BLaER1 treated with 17β-estradiol and CSF1 and Interleukin-3, amounts not matched to agents 10 nM and 100 nM (cell line): ENCODE data around the gene GJC1.

Experiments used
- H3K27ac ChIP-seq, 11 experiments: shearing (Covaris generic); formaldehyde crosslinking; 2 replicates each; pipeline ENCODE4 v1.8.1; 2022
- H3K27me3 ChIP-seq, 11 experiments: shearing (Covaris generic); formaldehyde crosslinking; 2 replicates each; pipeline ENCODE4 v1.8.1; 2022
- H3K36me3 ChIP-seq, 11 experiments: shearing (Covaris generic); formaldehyde crosslinking; 2 replicates each; pipeline ENCODE4 v1.8.1; 2022
- H3K4me1 ChIP-seq, 10 experiments: shearing (Covaris generic); formaldehyde crosslinking; 2 replicates each; pipeline ENCODE4 v1.8.1; 2022
- H3K4me2 ChIP-seq, 11 experiments: shearing (Covaris generic); formaldehyde crosslinking; 2 replicates each; pipeline ENCODE4 v1.8.1; 2022
- H3K4me3 ChIP-seq, 10 experiments: shearing (Covaris generic); formaldehyde crosslinking; 2 replicates each; pipeline ENCODE4 v1.8.1; 2022
- H3K9ac ChIP-seq, 11 experiments: shearing (Covaris generic); formaldehyde crosslinking; 2 replicates each; pipeline ENCODE4 v1.8.1; 2022
- H3K9me3 ChIP-seq, 11 experiments: shearing (Covaris generic); formaldehyde crosslinking; replicated peaks in 1 of 11; 2 replicates each; pipeline ENCODE4 v1.8.1; 2022
- H4K20me1 ChIP-seq, 11 experiments: shearing (Covaris generic); formaldehyde crosslinking; 2 replicates each; pipeline ENCODE4 v1.8.1; 2022
- Cebpa-rat ChIP-seq, 11 experiments: shearing (Covaris generic); IDR thresholded peaks; 2 replicates each; pipeline ENCODE4 v1.8.1; 2022

The GJC1 gene

GRCh38 chr17:44850025-44850424 is 19.9 kb upstream of the GJC1 start:
- peaks cover 49 to 70% (median 67%) of the 10 kb centered on the region in 11 experiments for H3K36me3 ChIP-seq
- no peak for TF ChIP-seq Cebpa-rat (IDR thresholded peaks at IDR 0.05)

GRCh38 chr17:44848961-44849489 is 18.9 kb upstream of the GJC1 start:
- no peak overlapping the region for H3K4me3 ChIP-seq
- no peaks in the 10 kb centered on the region for H3K9me3 ChIP-seq
- peaks cover 5 to 99% (median 69%) of the 10 kb centered on the region in 10 experiments; a peak in 19 of 20 replicates for H3K4me1 ChIP-seq
- peak overlapping the region in 5 of 11 experiments; percentile 3 to 73 (median 71); a peak in 6 of 22 replicates for H3K27ac ChIP-seq
- no peaks in the 10 kb centered on the region for H3K27me3 ChIP-seq
- peak overlapping the region in 4 of 11 experiments; percentile 56 to 71 (median 64); a peak in 7 of 22 replicates for H3K9ac ChIP-seq
- peaks cover 39 to 60% (median 57%) of the 10 kb centered on the region in 11 experiments for H3K36me3 ChIP-seq
- peaks cover 0 to 43% (median 21%) of the 10 kb centered on the region in 11 experiments; a peak in 16 of 22 replicates for H4K20me1 ChIP-seq
- TF ChIP-seq Cebpa-rat (IDR thresholded peaks at IDR 0.05) = no peak
- peak overlapping the region in 8 of 11 experiments; percentile 78 to 95 (median 86); a peak in 16 of 22 replicates for H3K4me2 ChIP-seq

More at GRCh38 chr17:44850025-44850424, 19.9 kb upstream of the GJC1 start:
- Histone ChIP-seq H3K27me3 (no peaks in the 10 kb centered on the region), H3K9me3 (no peaks in the 10 kb centered on the region), H3K9ac (peak overlapping the region in 9 of 11 experiments; percentile 1 to 71 (median 30); a peak in 10 of 22 replicates), H3K4me2 (peak overlapping the region; percentile 19 to 95 (median 81); a peak in 18 of 22 replicates), H3K27ac (peak overlapping the region in 7 of 11 experiments; percentile 27 to 73 (median 70); a peak in 12 of 22 replicates), H4K20me1 (peaks cover 0 to 53% (median 21%) of the 10 kb centered on the region in 11 experiments; a peak in 16 of 22 replicates), H3K4me1 (peaks cover 5 to 99% (median 65%) of the 10 kb centered on the region in 10 experiments; a peak in 19 of 20 replicates), H3K4me3 (peak overlapping the region in 5 of 10 experiments; percentile 7 to 45 (median 21); a peak in 6 of 20 replicates)

GRCh38 chr17:44848257-44848795 is 18.2 kb upstream of the GJC1 start:
- H3K36me3 ChIP-seq = peaks cover 32 to 53% (median 50%) of the 10 kb centered on the region in 11 experiments
- H3K4me1 ChIP-seq = peaks cover 11 to 99% (median 74%) of the 10 kb centered on the region in 10 experiments

GRCh38 chr17:44847586-44847985 is 17.5 kb upstream of the GJC1 start, which contains the start of gene HIGD1B:
Gene HIGD1B (plus strand): TSS chr17:44847883. CDS start chr17:44848153, 270 bp downstream.
- no peak within 1 kb of the TSS for H3K4me3 ChIP-seq
- no peaks in the 10 kb centered on the region for H3K27me3 ChIP-seq
- peak within 1 kb of the TSS in 7 of 11 experiments; percentile 7 to 95 (median 84); a peak in 12 of 22 replicates for H3K4me2 ChIP-seq
- no peaks in the 10 kb centered on the region for H3K9me3 ChIP-seq
- peaks cover 19 to 99% (median 80%) of the 10 kb centered on the region in 10 experiments for H3K4me1 ChIP-seq
- H3K27ac ChIP-seq = peak within 1 kb of the TSS in 1 of 11 experiments; percentile 6; a peak in 1 of 22 replicates
- peaks cover 25 to 45% (median 43%) of the 10 kb centered on the region in 11 experiments for H3K36me3 ChIP-seq
- H4K20me1 ChIP-seq = peaks cover 0 to 33% (median 21%) of the 10 kb centered on the region in 11 experiments; a peak in 16 of 22 replicates
- no peak for TF ChIP-seq Cebpa-rat (IDR thresholded peaks at IDR 0.05)
- no peak within 1 kb of the TSS for H3K9ac ChIP-seq

More at GRCh38 chr17:44848257-44848795, 18.2 kb upstream of the GJC1 start:
- no peak for TF ChIP-seq Cebpa-rat (IDR thresholded peaks at IDR 0.05)
- H3K4me3 ChIP-seq = no peak overlapping the region
- H3K27me3 ChIP-seq = no peaks in the 10 kb centered on the region
- H4K20me1 ChIP-seq = peaks cover 0 to 36% (median 21%) of the 10 kb centered on the region in 11 experiments; a peak in 16 of 22 replicates
- no peaks in the 10 kb centered on the region for H3K9me3 ChIP-seq
- H3K4me2 ChIP-seq = peak overlapping the region in 6 of 11 experiments; percentile 78 to 95 (median 88); a peak in 12 of 22 replicates
- H3K9ac ChIP-seq = no peak overlapping the region
- peak overlapping the region in 1 of 11 experiments; percentile 6; a peak in 1 of 22 replicates for H3K27ac ChIP-seq

GRCh38 chr17:44846206-44846605 is 16.1 kb upstream of the GJC1 start:
- Histone ChIP-seq H3K9ac (no peak overlapping the region), H3K4me2 (0 out of 22 replicates have a peak overlapping the region, but pooled peaks of 4 of the 11 experiments have one; percentile 3 to 90 (median 11)), H4K20me1 (peaks cover 0 to 24% (median 20%) of the 10 kb centered on the region in 11 experiments; a peak in 16 of 22 replicates), H3K4me1 (peaks cover 24 to 99% (median 80%) of the 10 kb centered on the region in 10 experiments), H3K36me3 (peaks cover 11 to 31% (median 29%) of the 10 kb centered on the region in 11 experiments), H3K4me3 (no peak overlapping the region), H3K27me3 (no peaks in the 10 kb centered on the region), H3K9me3 (no peaks in the 10 kb centered on the region), H3K27ac (no peak overlapping the region)
- TF ChIP-seq Cebpa-rat (IDR thresholded peaks at IDR 0.05) = no peak

GRCh38 chr17:44844390-44844830 is 14.3 kb upstream of the GJC1 start:
- peaks cover 26 to 98% (median 77%) of the 10 kb centered on the region in 10 experiments for H3K4me1 ChIP-seq
- peaks cover 0 to 8% (median 4%) of the 10 kb centered on the region in 11 experiments; a peak in 7 of 22 replicates for H4K20me1 ChIP-seq
- peak overlapping the region in 1 of 10 experiments; percentile 11; a peak in 1 of 20 replicates for H3K4me3 ChIP-seq
- H3K9me3 ChIP-seq = no peaks in the 10 kb centered on the region
- H3K27me3 ChIP-seq = no peaks in the 10 kb centered on the region
- TF ChIP-seq Cebpa-rat (IDR thresholded peaks at IDR 0.05) = no peak
- H3K4me2 ChIP-seq = peak overlapping the region; percentile 10 to 90 (median 71); a peak in 21 of 22 replicates
- H3K9ac ChIP-seq = peak overlapping the region in 4 of 11 experiments; percentile 11 to 53 (median 20); a peak in 3 of 22 replicates
- H3K36me3 ChIP-seq = peaks cover 0 to 16% (median 13%) of the 10 kb centered on the region in 11 experiments; a peak in 13 of 22 replicates
- peak overlapping the region in 2 of 11 experiments; percentile 29 to 50; a peak in 4 of 22 replicates for H3K27ac ChIP-seq

GRCh38 chr17:44842748-44843147 is 12.7 kb upstream of the GJC1 start:
- Histone ChIP-seq H3K4me2 (peak overlapping the region; percentile 35 to 90 (median 69); a peak in 21 of 22 replicates), H3K4me3 (no peak overlapping the region), H3K9ac (no peak overlapping the region), H4K20me1 (no peaks in the 10 kb centered on the region), H3K27ac (no peak overlapping the region), H3K4me1 (peaks cover 23 to 94% (median 64%) of the 10 kb centered on the region in 10 experiments), H3K9me3 (no peaks in the 10 kb centered on the region), H3K27me3 (no peaks in the 10 kb centered on the region), H3K36me3 (peaks cover 0 to 7% (median 2%) of the 10 kb centered on the region in 11 experiments; a peak in 5 of 22 replicates)
- TF ChIP-seq Cebpa-rat (IDR thresholded peaks at IDR 0.05) = no peak

GRCh38 chr17:44840936-44841335 is 10.8 kb upstream of the GJC1 start:
- Histone ChIP-seq H4K20me1 (no peaks in the 10 kb centered on the region), H3K4me1 (peaks cover 23 to 87% (median 59%) of the 10 kb centered on the region in 10 experiments), H3K4me2 (peak overlapping the region; percentile 8 to 90 (median 61); a peak in 20 of 22 replicates), H3K27ac (0 out of 22 replicates have a peak overlapping the region, but pooled peaks of 1 of the 11 experiments have one; percentile 18), H3K9ac (peak overlapping the region in 1 of 11 experiments; percentile 13; a peak in 3 of 22 replicates), H3K36me3 (no peaks in the 10 kb centered on the region), H3K4me3 (peak overlapping the region in 1 of 10 experiments; percentile 3; a peak in 1 of 20 replicates), H3K9me3 (no peaks in the 10 kb centered on the region), H3K27me3 (no peaks in the 10 kb centered on the region)
- no peak for TF ChIP-seq Cebpa-rat (IDR thresholded peaks at IDR 0.05)
